ENCODE data around the gene PUM2. TPM values are rescaled to one million over a fixed set of nuclear protein-coding genes. Genes with fewer than 3 reads are reported as not detected.

The PUM2 gene
- total RNA-seq, 1 donor from 2014 or later: 74.2 TPM

- no peak for DNase-seq (ENCODE audit: low spot score)
Measured at GRCh38 chr2:20203521-20204225, 147.0 kb downstream of the PUM2 start.

- DNase-seq (ENCODE audit: low spot score): no peak
Measured at GRCh38 chr2:20203072-20203471, 147.6 kb downstream of the PUM2 start.

DNA sequence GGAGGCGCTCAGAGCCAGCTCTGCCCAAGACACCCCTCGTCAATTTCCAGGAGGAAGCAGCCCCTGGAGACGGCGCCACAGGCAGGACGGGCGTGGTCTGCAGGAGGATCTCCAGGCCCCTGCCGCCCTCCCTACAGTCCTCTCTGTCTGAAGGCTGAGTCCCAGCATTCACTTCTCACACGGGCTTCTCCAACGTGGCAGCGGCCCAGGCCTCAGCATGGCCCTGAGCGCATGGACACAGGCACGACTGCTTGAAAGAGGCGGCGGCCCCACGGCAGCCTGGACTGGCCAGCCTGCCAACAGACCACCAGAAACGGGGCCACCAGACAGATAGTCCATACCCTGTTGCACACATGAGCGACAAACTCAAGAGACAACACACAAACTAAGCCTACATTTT, 149.0 kb downstream of the PUM2 start:
- no peak for DNase-seq (ENCODE audit: low spot score)

DNA sequence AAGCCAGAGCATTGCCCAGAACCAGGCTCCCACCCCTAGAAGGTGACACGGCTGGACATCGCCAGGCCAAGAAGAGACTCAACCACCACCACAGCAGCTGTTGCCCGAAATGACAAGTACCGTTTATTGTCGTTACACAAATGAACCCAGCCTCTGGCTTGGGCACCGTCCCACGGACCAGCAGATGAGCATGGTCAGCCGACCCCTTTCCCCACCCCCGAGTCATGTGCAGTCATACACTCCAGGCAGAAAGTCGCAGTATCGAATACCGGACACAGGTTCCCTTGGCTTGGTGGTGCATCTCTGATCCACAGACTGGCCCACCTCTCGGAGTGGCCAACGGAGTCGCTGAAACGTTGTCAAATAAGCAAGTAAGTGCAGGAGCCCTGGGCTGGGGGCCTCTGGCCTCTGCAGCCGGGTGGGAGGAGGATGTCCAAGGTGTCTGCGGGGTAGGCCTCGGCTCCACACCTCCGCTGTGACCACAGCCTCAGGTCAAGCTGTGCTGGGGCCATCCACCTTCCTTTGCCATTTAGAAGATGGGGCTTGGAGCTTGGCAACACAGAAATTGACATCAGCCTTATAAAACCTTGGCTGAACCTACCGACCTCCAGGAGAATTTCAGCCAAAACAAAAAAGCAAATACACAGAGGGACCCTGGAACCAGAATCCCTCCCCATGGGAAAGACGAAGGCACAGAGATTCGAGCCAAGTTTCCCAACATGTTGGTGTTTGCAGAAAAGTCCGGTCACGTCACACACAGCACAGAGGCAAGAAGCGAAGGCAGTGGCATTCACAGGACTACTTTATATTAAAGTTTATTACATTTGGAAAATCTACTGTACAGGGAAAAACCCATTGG, 149.7 kb downstream of the PUM2 start:
- DNase-seq (ENCODE audit: low spot score): no peak

- no peak for DNase-seq (ENCODE audit: low spot score)
Measured at GRCh38 chr2:20199633-20200270, 150.9 kb downstream of the PUM2 start.

- DNase-seq (ENCODE audit: low spot score): no peak
Measured at GRCh38 chr2:20198796-20199632, 151.6 kb downstream of the PUM2 start.

Other genes with a start within 250 kb of the PUM2 start
- gene SDC1, start 125.7 kb downstream of the PUM2 start, total RNA-seq: 2.3 TPM
- 677 TPM for gene RHOB, start 96.2 kb upstream of the PUM2 start, total RNA-seq